HG03432 (cell line): ENCODE results near the gene GTPBP4.
"Not testable (repeated sequence)": the region's sequence is repeated elsewhere in the genome, so short reads cannot be mapped to it uniquely, and the experiment has no call there.

ENCODE experiments used
- ATAC-seq: cut with Tn5 transposase; IDR thresholded peaks from one replicate; pipeline ENCODE4 v1.9.1; 2021; ENCODE audit warnings: mild to moderate bottlenecking, moderate library complexity; ENCODE audit not compliant: unreplicated experiment

The GTPBP4 gene

DNA sequence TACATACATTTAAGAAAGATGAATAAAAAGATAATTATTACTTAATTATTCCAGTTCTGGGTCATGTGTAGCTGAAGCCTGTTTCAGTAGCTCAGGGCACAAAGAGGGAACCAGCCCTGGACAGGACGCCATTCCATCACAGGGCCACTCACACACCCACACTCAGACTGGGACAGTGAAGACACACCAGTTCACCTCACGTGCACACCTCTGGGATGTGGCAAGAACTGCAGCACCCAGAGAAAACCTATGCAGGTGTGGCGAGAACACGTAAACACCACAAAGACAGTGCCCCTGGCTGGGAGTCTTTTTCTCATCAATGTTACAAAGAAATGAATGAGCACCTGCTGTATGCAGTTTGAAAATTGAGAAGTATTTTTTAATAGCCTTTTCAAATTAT, 62.3 kb downstream of the GTPBP4 start:
- no peak for ATAC-seq

DNA sequence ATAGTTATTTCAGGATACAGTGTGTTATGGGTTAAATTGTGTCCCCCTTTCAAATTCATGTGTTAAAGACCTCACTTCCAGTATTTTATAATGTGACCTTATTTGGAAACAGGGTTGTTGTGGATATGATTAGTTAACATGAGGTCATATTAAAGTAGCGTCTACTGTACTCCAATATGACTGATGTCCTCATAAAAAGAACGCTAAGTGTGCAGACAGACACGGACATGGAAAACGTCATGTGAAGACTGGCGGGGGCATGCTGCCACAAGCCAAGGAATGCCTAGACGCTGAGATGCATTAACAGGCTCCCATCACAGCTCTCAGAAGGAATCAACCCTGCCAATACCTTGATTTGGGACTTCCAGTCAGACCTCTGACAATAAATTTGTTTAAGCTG, 66.5 kb downstream of the GTPBP4 start:
- no peak for ATAC-seq

DNA sequence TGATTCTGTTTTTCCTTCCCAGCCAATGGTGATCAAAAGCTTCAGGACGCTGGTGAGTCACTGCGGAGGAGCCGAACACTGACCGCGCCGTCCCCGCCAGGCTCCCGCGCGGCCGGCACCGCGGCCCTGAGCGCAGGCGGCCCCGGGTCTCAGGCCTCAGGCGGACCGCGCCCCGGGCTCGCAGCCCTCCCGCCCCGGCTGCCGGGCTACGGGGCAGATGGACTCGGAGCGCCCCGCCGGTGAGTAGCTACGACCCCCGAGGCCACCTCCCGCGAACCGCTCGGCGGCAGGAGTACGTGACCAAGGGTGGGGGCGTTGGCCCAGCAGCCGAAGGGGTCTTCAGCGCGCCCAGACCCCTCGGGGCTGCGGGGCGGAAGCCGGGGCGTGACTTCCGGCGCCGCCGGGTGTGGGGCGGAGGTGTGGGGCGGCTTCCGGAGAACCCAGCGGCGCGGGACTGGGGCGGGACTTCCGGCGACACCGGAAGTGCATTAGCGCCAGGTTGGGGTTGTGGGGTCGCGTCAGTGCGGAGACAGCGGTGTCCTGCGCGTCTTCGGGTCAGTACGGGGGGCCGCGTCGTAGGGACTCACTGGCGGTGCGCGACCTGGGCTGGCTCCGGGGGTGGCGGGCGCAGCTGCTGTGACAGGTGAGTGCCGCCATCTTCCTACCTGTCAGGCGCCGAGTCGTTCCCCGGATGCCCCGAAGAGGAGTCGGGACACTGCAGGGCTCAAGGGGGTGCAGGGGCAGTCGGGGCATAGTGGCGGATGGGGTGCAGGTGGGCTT, 68.3 kb downstream of the GTPBP4 start, which contains the start of gene WDR37:
TSS of gene WDR37 (plus strand) at position 60 of the 780 bp plus-strand sequence. CDS start 15,771 bp downstream, outside the sequence.
- ATAC-seq = peak; percentile 97

DNA sequence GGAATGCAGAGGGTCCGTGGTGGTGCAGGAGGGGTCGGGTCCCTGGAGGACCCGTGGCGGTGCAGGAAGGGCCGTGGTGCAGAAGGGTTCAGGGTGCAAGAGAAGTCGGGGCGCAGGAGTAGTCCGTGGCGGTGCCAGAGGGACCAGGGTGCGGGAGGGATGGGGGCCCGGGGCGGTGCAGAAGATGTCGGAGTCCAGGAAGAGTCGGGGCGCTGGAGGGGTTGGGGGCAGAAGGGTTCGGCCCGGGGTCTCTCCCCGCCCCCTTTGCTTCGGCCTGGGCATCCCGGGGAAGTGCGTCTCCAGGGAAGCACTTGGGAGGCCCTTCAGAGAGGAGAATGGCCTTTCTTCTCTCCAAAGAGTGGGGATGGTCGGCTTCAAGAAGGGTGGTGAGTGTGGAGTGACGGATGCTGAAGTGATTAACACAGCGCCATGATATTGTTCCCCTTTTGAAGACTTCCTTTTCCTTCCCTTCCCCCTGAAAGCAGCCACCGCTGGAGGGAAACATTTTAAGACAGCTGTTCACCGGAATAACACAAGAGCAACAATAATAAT, 68.9 kb downstream of the GTPBP4 start:
- ATAC-seq = no peak

DNA sequence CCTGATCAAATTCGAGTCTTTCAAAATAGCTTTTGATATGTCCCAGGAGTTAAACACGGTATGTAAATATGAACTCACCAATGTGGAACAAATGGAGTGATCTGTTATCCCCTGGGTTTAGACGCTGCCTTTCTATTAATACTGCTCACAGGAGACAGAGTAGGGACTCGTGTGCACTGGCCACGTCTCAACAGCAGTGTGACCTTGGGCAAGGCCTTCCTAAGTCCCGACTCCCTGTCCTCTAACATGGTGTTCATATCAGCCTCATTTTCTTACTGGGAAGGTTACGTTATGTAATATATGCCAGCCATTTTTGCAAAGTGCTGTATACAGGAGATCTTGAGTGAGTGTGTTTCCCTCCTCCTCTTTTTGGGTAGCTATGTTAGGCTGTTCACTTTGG, 69.8 kb downstream of the GTPBP4 start:
- ATAC-seq = no peak

DNA sequence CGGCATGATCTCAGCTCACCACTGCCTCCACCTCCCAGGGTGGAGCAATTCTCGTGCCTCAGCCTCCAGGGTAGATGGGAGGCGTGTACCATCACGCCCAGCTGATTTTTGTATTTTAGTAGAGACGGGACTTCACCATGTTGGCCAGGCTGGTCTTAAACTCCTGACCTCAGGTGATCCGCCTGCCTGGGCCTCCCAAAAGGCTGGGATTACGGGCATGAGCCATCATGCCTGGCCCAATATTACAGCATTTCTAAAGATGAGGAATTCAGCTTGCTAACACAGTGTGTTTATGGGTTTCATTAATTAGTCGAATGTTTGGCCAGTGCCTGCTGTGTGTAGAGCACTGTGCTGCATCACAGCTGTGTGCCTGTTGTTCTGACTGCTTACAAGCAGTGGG, 71.7 kb downstream of the GTPBP4 start:
- ATAC-seq = no peak

DNA sequence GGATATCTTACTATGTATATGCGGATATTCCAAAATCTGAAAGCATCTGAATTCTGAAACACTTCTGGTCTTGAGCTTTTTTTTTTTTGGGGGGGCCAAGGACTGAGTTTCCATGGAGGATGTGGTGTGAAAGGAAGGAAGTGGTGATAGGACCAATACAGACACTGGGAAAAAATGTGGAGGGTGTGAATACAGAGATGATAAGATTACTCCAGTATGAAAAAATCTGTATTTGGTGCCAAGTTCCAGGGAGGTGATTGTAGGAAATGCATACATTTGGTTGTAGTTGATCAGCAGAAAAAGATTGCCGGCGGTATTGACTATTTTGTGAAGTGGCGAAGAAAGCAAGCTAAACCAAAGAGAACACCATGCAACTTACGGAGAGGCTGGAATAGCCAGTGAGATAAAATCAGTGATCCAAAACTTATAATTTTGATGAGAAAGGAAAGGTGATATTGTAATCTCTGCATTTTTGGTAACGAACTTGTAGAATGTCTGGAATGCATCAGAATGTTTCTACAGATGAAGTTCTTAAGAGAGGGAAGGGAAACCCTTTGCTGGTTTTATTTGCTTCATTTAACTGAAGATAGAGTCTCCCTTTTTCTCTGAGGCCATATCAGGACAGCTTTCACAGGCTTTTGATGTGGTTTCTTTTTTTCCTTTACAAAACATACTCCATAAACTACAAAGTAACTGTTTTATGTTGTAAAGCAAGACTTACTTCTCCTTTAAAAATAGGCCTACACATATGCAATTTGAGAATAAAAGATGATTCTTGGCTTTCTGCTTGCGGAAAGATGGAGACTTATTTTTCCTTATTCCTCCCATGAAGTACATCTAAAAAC, 73.9 kb downstream of the GTPBP4 start:
- ATAC-seq = no peak

DNA sequence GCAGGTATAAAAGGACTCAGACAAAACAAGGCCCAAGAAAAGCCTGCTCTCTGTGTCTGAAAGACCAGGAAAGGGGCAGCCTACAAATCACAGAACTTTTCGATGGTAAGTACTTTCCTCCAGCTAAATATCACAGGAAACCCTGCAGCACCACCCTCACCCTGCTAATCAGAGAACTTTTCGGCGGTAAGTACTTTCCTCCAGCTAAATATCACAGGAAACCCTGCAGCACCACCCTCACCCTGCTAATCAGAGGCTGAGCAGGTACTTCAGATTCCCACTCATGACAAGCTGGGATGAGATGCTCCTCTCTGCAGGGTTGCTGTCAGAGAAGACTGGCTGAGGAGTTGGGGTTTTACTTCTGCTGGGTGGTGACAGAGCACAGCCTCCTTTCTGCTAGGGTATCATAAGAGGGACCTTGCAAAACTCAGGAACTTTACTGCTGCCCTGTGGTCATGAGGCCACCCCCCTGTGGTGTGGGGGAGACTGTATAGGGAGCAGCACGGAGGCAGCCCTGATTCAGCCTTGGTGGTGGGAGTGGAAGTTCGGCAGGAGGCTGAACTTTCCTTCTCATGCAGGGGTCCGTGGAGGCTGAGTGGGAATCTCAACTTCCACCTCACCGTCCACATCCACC, 75.1 kb downstream of the GTPBP4 start:
- ATAC-seq = no peak

DNA sequence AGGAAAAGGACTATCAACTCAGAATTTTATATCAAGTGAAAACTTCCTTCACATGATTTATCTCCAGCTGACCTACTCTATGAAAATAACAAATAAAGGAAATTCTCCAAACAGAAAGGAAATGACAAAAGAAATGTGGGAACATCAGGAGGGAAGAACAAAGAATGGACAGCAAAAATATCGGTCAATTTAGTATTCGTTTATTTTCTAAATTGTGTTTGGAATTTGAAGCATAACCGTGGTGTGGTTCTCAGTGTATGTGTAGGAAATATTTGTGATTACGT, 76.7 kb downstream of the GTPBP4 start:
- no peak for ATAC-seq

DNA sequence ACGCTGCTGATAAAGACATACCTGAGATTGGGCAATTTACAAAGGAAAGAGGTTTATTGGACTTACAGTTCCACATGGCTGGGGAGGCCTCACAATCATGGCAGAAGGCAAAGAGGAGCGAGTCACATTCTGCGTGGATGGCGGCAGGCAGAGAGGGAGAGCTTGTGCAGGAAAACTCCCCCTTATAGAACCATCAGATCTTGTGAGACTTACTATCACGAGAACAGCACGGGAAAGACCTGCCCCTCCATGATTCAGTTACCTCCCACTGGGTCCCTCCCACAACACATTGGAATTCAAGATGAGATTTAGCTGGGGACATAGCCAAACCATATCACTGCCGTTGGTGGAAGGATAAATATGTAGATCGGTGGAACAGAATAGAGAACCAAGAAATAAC, 78.5 kb downstream of the GTPBP4 start:
- ATAC-seq = not testable (repeated sequence)

DNA sequence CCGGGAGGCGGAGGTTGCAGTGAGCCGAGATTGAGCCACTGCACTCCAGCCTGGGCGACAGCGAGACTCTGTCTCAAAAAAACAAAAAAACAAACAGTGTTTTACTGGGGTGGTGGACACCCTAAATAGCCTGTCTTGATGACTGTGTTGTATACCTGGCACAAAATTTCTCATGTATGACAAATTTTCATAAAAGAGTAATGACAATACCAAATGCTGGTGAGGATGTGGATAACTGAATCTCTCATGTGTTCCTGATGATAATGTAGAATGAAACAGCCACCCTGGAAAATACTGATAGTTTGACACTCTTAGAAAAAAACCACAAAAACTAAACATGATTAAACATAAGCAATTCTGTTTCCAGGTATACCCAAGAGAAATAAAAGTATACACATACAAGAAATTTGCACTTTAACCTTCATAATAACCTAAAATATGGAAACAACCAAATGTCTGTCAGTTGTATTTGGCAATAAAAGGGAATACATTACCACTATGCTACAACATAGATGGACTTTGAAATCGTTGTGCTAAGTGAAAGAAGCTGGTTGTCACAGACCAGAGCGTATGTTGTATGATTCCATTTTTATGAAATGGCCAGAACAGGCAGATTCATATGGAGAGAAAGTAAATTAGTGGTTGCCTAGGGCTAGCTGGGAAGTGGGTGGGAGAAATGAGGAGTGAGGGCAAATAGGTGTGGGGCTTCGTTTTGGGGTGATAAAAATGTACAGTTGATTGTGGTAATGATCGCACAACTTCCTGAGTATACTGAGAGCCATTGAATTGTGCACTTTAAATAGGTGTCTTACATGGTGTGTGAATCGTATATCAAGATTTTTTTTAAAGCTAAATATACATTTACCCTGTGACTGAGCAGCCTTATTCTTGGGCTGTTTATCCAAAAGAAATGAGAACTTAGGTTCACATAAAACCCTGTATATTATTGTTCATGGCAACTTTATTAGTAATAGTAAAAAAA, 80.4 kb downstream of the GTPBP4 start:
- no peak for ATAC-seq
